Measurements from ENCODE around the gene PCNX1. TPM values are rescaled to one million over a fixed set of nuclear protein-coding genes. Genes with fewer than 3 reads are reported as not detected.

PCNX1 gene
- total and polyA plus RNA-seq, 2 donors (not counting 1 experiment from before 2014, with no cell fraction given), result 17.0 to 84.5 TPM

DNA sequence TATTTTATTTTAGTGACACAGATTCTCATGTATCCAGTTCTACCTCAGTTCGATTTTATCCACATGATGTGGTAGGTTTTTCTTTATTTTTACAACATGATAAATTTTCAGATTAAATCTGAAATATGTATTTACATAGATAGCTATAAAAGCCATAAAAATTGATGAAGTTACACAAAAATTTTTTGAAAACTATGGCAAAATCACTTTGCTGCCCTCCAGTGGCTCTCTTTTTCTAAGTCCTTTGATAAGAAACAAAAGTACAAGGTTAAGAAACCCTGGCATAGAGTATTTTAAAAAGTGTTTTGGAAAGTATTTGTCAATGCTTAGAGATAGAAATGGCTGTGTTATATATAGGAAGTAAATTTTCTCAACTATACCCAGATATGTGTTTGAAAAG lies 104.2 kb downstream of the PCNX1 start:
- H3K4me3 Mint-ChIP-seq, result no peak overlapping the region
- no peaks in the 10 kb centered on the region for H3K4me1 Mint-ChIP-seq
- Histone ChIP-seq H3K27ac (ENCODE audit: low read length in 2 of 2) (no peak overlapping the region), H3K9ac (ENCODE audit: low read length) (no peak overlapping the region), H3K4me3 (ENCODE audit: control extremely low read depth in 1 of 5, extremely low read depth in 1 of 5, insufficient read depth in 1 of 5, low read depth in 2 of 5, low read length in 4 of 5) (no peak overlapping the region), H3K9me3 (ENCODE audit: control extremely low read depth in 1 of 3, control insufficient read depth in 2 of 3, insufficient read depth in 1 of 3, low read length in 2 of 3) (no peaks in the 10 kb centered on the region), H3K4me2 (replicated peaks; ENCODE audit: low read depth, low read length, poor library complexity, severe bottlenecking) (no peak overlapping the region), H2AFZ (ENCODE audit: insufficient read depth, low read depth, low read length, poor library complexity, severe bottlenecking) (no peak overlapping the region), H3K79me2 (ENCODE audit: control insufficient read depth, insufficient read depth, low read length) (no peaks in the 10 kb centered on the region), H4K20me1 (ENCODE audit: control insufficient read depth, insufficient read depth, low read length, poor library complexity, severe bottlenecking) (no peaks in the 10 kb centered on the region), H3K36me3 (replicated peaks in 1 of 2; ENCODE audit: control extremely low read depth in 1 of 2, control insufficient read depth in 1 of 2, extremely low read depth in 1 of 2, insufficient read depth in 2 of 2, low read length in 1 of 2) (peaks cover 7 to 11% of the 10 kb centered on the region in 2 experiments), H3K4me1 (ENCODE audit: control insufficient read depth in 2 of 2, insufficient read depth in 2 of 2, low read length in 2 of 2) (no peaks in the 10 kb centered on the region), H3K27me3 (replicated peaks in 1 of 4; ENCODE audit: control extremely low read depth in 1 of 4, control insufficient read depth in 3 of 4, insufficient read depth in 4 of 4, low read length in 3 of 4) (no peaks in the 10 kb centered on the region)
- H3K9me3 Mint-ChIP-seq (ENCODE audit: insufficient read depth), result no peaks in the 10 kb centered on the region
- no peak for TF ChIP-seq EZH2 (IDR thresholded peaks at IDR 0.05; ENCODE audit: borderline replicate concordance, insufficient read depth, low read depth, low read length, poor library complexity, severe bottlenecking)
- TF ChIP-seq, protein P1, sequence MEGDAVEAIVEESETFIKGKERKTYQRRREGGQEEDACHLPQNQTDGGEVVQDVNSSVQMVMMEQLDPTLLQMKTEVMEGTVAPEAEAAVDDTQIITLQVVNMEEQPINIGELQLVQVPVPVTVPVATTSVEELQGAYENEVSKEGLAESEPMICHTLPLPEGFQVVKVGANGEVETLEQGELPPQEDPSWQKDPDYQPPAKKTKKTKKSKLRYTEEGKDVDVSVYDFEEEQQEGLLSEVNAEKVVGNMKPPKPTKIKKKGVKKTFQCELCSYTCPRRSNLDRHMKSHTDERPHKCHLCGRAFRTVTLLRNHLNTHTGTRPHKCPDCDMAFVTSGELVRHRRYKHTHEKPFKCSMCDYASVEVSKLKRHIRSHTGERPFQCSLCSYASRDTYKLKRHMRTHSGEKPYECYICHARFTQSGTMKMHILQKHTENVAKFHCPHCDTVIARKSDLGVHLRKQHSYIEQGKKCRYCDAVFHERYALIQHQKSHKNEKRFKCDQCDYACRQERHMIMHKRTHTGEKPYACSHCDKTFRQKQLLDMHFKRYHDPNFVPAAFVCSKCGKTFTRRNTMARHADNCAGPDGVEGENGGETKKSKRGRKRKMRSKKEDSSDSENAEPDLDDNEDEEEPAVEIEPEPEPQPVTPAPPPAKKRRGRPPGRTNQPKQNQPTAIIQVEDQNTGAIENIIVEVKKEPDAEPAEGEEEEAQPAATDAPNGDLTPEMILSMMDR (IDR thresholded peaks at IDR 0.05), result no peak
- DNase-seq, result no peak
- no peaks in the 10 kb centered on the region for H3K27me3 Mint-ChIP-seq
- WGBS (ENCODE audit: insufficient coverage), result no CpG with 5 or more reads among the region's 1 CpG
- H3K27ac Mint-ChIP-seq, result no peak overlapping the region
- ATAC-seq (ENCODE audit: low read depth), result no peak
- intact Hi-C loops (cut with micrococcal nuclease), result no loop called here
- CTCF ChIA-PET, result no interaction called here
- POLR2A ChIA-PET, result no interaction called here

DNA sequence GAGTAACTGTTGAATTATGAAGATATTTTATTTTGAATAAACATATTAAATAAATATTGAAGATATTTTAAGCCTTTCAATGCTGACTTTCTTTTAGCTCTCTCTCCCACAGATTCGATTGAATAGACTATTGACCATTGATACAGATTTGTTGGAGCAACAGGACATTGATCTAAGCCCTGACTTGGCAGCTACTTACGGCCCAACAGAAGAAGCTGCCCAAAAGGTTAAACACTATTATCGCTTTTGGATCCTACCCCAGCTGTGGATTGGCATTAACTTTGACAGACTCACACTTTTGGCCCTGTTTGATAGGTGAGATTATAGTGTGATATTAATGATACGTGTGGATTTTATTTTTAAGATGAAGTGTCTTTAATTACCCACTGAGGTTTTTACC lies 105.6 kb downstream of the PCNX1 start:
- ATAC-seq (ENCODE audit: low read depth) (no peak), DNase-seq (no peak)
- H3K27ac Mint-ChIP-seq, result no peak overlapping the region
- Histone ChIP-seq H4K20me1 (ENCODE audit: control insufficient read depth, insufficient read depth, low read length, poor library complexity, severe bottlenecking) (no peaks in the 10 kb centered on the region), H3K36me3 (replicated peaks in 1 of 2; ENCODE audit: control extremely low read depth in 1 of 2, control insufficient read depth in 1 of 2, extremely low read depth in 1 of 2, insufficient read depth in 2 of 2, low read length in 1 of 2) (peaks cover 10 to 11% of the 10 kb centered on the region in 2 experiments), H2AFZ (ENCODE audit: insufficient read depth, low read depth, low read length, poor library complexity, severe bottlenecking) (no peak overlapping the region), H3K79me2 (ENCODE audit: control insufficient read depth, insufficient read depth, low read length) (no peaks in the 10 kb centered on the region), H3K4me1 (ENCODE audit: control insufficient read depth in 2 of 2, insufficient read depth in 2 of 2, low read length in 2 of 2) (no peaks in the 10 kb centered on the region), H3K4me2 (replicated peaks; ENCODE audit: low read depth, low read length, poor library complexity, severe bottlenecking) (no peak overlapping the region), H3K27ac (ENCODE audit: low read length in 2 of 2) (no peak overlapping the region), H3K9me3 (ENCODE audit: control extremely low read depth in 1 of 3, control insufficient read depth in 2 of 3, insufficient read depth in 1 of 3, low read length in 2 of 3) (no peaks in the 10 kb centered on the region), H3K9ac (ENCODE audit: low read length) (no peak overlapping the region), H3K27me3 (replicated peaks in 1 of 4; ENCODE audit: control extremely low read depth in 1 of 4, control insufficient read depth in 3 of 4, insufficient read depth in 4 of 4, low read length in 3 of 4) (no peaks in the 10 kb centered on the region), H3K4me3 (ENCODE audit: control extremely low read depth in 1 of 5, extremely low read depth in 1 of 5, insufficient read depth in 1 of 5, low read depth in 2 of 5, low read length in 4 of 5) (no peak overlapping the region)
- POLR2A ChIA-PET, result no interaction called here
- WGBS (ENCODE audit: insufficient coverage), result 100% methylated on average over 4 of the region's 4 CpGs
- no peaks in the 10 kb centered on the region for H3K27me3 Mint-ChIP-seq
- CTCF ChIA-PET, result no interaction called here
- intact Hi-C loops (cut with micrococcal nuclease), result no loop called here
- no peaks in the 10 kb centered on the region for H3K4me1 Mint-ChIP-seq
- TF ChIP-seq, protein P1 (IDR thresholded peaks at IDR 0.05), result no peak
- no peak for TF ChIP-seq EZH2 (IDR thresholded peaks at IDR 0.05; ENCODE audit: borderline replicate concordance, insufficient read depth, low read depth, low read length, poor library complexity, severe bottlenecking)
- no peak overlapping the region for H3K4me3 Mint-ChIP-seq
- H3K9me3 Mint-ChIP-seq (ENCODE audit: insufficient read depth), result no peaks in the 10 kb centered on the region
